HTERT RPE-1 (cell line): Measurements from ENCODE around the gene CACNG7.

Experiments used
- in situ Hi-C: fragments of 300-500 bp; cut with MboI; formaldehyde crosslinking; loops from 4 replicates; pipeline ENCODE4 v1.14.3; 2020; ENCODE audit warnings: low sequenced_read_pairs

The CACNG7 gene

DNA sequence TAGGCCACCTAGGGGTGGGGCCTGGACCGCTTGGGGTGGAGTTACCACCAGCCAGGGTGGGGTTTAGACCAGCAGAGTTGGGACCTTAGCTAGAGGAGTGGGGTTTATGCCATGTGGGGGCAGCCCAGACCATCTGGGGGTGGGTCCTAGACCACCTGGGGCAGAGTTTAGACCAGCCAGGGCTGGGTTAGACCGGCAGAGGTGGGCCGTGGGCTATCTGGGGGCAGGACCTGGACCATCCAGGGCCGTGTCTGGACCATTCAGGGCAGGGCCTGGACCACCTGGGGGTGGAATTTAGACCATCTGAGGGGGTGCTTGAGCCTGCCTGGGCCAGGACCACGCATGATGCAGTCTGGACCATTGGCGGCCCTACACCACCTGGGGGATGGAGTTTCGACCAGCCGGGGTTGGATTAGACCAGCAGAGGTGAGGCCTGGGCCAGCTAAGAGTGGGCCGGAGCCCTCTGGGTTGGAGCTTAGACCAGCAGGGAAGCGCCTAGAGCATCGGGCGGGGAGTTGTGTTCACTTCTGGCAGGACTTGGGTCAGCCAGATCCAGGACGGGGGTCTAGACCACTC lies 72.4 kb downstream of the CACNG7 start:
- in situ Hi-C loops: no loop called here

DNA sequence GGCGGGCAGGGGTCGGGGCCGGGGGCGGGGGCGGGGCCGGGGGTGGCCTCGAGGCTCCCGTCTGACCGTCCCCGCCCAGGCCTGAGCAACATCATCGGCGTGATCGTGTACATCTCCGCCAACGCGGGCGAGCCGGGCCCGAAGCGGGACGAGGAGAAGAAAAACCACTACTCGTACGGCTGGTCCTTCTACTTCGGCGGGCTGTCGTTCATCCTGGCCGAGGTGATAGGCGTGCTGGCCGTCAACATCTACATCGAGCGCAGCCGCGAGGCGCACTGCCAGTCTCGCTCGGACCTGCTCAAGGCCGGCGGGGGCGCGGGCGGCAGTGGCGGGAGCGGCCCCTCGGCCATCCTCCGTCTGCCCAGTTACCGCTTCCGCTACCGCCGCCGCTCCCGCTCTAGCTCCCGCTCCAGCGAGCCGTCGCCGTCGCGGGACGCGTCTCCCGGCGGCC lies 72.9 kb downstream of the CACNG7 start:
- in situ Hi-C loops: no loop called here

DNA sequence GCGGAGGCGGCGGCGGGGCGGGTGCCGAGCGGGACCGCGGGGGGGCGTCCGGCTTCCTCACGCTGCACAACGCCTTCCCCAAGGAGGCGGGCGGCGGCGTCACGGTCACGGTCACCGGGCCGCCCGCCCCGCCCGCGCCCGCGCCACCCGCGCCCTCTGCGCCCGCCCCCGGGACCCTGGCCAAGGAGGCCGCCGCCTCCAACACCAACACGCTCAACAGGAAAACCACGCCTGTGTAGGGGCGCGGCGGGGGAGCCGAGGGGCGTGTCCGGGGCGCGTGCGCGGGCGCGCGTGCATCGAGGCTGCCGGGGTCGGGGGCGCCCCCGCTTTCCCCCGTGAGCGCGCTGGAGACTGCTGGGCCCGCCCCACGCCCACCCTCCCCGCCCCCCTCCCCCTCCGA lies 73.5 kb downstream of the CACNG7 start:
- in situ Hi-C loops: no loop called here

DNA sequence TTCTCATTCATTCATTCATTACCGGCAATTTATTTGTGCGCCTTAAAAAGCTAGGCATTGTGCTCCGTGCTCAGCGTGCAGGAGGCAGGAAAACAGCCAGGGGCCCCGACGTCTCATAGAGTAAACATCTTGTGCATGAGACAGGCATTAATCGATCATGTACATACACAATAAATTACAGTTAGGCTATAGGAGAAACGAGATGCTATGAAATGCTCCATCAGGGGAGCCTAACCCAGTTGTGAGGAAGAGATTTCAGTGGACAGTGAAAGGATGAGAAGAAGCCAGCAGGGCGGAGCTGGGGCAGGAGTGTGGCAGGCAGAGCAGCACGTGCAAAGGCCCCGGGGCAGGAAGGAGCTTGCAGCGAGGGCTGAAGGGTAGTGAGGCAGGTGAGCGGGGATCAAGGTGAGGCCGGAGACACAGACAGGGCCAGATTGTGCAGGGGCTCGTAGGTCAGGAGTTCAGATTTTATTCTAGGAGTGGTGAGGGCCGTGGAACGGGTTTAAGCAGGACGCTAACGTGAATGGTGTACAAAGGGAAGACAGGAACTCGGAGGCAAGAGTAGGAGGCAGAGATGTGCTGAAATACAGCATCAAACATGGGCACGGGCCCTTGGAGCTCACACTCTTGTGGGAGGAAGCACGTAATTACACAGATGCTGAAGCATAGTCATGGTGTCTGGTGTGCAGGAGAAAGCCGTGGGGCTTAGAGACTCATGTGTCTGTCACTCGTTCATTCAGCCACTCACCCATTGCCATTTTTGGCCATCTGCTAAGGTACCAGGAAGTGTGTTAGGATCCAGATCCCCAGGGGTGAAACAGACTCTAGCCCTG lies 74.6 kb downstream of the CACNG7 start:
- in situ Hi-C loops: no loop called here

DNA sequence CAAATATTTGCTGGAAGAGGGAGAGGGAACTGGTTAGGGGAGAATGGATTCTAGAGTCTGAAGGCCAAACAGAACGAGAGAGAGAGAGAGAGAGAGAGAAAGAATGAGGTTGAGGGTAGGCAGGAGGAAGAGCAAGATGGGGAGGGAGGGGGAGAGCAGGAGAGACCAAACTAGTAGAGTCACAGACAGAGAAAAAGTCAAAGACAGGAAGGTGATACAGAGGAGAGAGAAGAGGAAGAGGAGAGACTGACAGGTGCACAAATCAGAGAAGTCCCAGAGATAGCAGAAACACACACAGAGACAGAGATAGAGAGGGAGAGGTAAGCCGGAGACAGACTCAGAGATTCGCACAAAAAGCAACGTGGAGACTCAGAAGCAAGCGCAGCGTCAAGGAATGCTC lies 76.8 kb downstream of the CACNG7 start:
- in situ Hi-C loops: no loop called here

DNA sequence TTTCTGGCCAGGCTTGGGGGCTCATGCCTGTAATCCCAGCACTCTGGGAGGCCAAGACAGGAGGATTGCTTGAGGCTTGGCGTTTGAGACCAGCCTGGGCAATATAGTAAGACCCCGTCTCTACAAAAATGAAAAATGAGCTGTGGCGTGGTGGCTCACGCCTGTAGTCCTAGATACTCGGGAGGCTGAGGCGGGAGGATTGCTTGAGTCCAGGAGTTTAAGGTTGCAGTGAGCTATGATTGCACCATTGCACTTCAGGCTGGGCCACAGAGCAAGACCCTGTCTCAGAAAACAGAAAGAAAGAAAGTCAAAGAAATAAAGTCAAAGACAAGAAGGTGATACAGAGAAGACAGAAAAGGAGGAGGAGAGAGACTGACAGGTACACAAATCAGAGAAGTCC lies 79.9 kb downstream of the CACNG7 start:
- in situ Hi-C loops: no loop called here

DNA sequence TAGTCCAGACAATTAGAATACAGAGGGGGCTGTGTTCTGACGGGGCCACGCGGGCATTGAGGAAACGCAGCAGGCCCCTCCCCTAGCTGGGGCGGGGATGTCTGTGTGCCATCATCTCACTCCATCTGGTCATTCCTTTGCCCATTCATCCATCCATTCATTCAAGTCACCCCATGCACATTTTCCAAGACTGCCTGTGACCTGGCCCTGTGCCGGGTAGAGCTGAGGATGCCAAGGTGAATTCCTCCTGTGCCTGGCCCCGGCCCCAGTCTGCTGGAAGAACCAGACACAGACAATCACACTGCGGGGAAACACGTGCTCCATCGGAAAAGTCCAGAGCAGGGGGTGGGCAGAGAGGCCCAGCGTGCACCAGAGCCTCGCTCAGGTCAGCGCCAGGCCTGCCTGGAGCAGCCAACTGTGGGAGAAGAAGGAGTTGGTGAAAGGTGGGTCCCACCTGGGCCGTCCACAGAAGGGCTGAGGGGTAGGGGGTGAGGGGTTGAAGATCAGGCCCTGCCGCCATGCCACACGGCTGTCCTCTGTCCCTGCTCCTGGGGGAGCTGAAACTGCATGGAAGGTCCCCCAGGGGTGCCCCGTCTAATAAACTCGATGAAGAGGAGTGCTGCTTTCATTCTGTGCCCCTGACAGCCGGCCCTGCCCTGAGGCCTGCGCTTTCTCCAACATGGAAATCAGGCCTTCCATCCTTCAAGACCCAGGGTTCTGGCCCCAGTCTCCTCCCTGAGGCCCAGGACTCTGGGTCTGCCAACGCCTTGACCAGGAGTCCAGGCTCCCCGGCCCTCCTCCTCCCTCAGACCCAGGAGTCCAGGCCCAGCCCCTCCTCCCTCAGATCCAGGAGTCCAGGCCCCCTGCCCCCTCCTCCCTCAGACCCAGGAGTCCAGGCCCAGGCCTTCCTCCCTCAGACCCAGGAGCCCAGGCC lies 80.8 kb downstream of the CACNG7 start:
- in situ Hi-C loops: no loop called here

DNA sequence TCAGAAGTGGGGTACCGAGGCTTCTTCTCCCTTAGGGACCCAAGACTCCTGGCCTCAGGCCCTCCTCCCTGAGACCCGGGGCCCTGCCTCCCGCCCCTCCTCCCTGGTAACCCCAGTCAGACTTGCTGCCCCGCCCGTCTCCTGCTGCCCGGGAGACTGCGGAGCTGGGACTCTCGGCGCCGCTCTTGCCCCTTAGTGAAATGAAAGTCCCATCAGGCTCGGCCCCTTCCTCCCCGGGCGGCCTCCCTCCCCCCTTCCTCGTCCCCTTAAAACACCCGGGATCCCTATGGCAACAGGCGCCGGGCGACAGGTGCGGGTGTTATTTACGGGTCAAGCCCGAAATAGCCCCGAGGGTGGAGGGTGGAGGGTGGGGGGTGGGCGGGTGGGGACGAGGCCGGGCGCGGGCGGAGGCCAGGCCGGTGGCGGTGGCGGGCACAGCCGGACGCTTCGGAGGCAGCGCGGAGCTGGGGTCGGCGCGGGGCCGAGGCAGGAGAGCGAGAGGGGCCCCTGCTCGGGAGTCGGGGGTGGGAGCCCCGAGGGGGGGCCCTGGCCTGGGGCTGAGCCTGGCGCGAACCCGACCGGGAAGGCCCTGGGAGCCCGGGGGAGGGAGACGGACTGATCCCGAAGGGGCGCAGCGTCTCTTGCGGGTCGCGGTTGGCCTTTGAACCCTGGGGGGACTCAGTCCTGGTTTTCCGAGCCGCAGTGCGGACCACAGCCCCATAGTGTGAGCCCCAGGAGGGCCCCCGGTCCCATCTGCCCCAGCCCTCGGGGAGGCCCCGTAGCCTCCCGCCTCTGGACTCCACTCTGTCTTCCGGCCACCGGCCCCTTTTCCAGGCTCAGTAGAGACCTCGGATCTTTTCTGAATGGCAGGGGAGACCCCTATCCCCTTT lies 82.4 kb downstream of the CACNG7 start, which contains the start of gene CACNG6:
Gene CACNG6, plus strand, starts transcription at position 414 of the 890 bp plus-strand sequence. CDS start 1,241 bp downstream, outside the sequence.
- in situ Hi-C loops: no loop called here

DNA sequence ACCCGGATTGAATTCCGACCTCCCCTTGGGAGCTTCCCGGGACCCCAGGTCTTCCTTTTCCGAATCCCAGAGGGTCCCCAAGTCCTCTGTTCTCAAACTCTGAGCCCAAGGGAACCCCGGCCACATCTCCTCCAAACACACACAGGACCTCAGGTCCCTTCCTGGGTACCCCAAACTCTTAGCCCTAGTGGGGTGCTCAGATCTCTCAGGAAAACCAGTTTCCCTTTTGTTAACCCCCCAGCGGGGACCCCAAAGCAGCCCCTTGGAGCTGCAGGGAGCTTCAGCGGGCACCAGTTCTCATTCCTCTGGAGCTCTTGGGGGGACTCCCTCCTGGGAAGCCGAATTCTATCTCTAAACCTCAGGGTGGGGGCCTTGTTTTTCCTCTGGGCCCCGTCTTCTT lies 83.1 kb downstream of the CACNG7 start:
- in situ Hi-C loops: no loop called here

DNA sequence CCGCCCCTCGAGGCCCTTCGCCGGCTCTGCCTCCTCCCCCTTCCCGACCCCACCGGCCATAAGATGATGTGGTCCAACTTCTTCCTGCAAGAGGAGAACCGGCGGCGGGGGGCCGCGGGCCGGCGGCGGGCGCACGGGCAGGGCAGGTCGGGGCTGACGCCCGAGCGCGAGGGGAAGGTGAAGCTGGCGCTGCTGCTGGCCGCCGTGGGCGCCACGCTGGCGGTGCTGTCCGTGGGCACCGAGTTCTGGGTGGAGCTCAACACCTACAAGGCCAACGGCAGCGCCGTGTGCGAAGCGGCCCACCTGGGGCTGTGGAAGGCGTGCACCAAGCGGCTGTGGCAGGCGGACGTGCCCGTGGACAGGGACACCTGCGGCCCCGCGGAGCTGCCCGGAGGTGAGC lies 83.7 kb downstream of the CACNG7 start:
- in situ Hi-C loops: no loop called here

DNA sequence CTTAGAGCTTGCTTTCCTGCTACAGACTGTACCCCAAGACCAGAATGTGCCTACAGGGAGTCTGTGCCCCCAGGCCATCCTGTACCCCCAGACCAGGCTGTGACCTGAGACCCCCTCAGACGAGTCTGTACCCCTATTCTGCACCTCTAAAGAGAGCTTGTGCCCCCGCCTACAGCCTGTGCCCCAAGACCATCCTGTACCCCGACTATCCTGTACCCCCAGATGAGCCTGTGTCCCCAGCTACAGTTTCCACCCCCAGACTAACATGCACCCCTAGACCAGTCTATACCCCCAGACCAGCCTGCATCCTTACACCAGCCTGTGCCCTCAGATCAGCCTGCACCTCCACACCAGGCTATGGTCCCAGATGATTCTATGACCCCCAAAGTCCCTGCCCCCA lies 84.4 kb downstream of the CACNG7 start:
- in situ Hi-C loops: no loop called here
